HepG2 (cell line): ENCODE results near the gene LRRN3. TPM values are rescaled to one million over a fixed set of nuclear protein-coding genes. Genes with fewer than 3 reads are reported as not detected.

Source experiments
- ATAC-seq: fragments of 200-7000 bp; cut with Tn5 transposase; 3 replicates; pipeline ENCODE4 v1.9.1; 2020; ENCODE audit warnings: mild to moderate bottlenecking, moderate library complexity
- BruUV-seq: library from RNA; stranded (reverse); fragments of 400-500 nt; replicated peaks from 2 replicates; lab custom pipeline; 2021; lab: Mats Ljungman, UMichigan
- CTCF ChIA-PET: fragments of 300-600 bp; formaldehyde crosslinking; extraction: SDS; loops from one replicate; lab custom pipeline; 2021; ENCODE audit warnings: low total read pairs, inconsistent platforms, low intra/inter-chr PET ratio; lab: Yijun Ruan, JAX
- POLR2A ChIA-PET: fragments of 350-600 bp; sonication (Branson Sonifier 250); formaldehyde crosslinking; loops from one replicate; lab custom pipeline; 2020; ENCODE audit warnings: antibody characterized with exemption, inconsistent platforms; lab: Yijun Ruan, JAX
- DNase-seq: peaks from one replicate; pipeline ENCODE4 v3.0.0-alpha.2; 2015; ENCODE audit warnings: low spot score
- FAIRE-seq: peaks from 3 replicates; lab custom pipeline; 2011; peaks lifted over from hg19 to GRCh38; lab: Jason Lieb, UNC
- H2AFZ ChIP-seq: one replicate; pipeline ENCODE4 v1.6.1; 2011; ENCODE audit warnings: low read length, inconsistent platforms
- H3K27ac ChIP-seq: fragments of 300-600 bp; 3 replicates; pipeline ENCODE4 v1.8.0; 2011; ENCODE audit warnings: mixed run types, mild to moderate bottlenecking, mixed read lengths, low read length, inconsistent platforms; ENCODE audit not compliant: insufficient read depth; ENCODE audit errors: extremely low read length
- H3K27me3 ChIP-seq, 2 experiments: fragments of 200-600 bp in 1 of 2; 2 replicates in 1 of 2; 3 replicates in 1 of 2; pipeline versions ENCODE4 v1.6.0 to v1.8.0; 2011; ENCODE audit warnings: low read length in 2 of 2, mild to moderate bottlenecking in 2 of 2, moderate library complexity in 2 of 2, inconsistent platforms in 1 of 2; ENCODE audit not compliant: insufficient read depth in 2 of 2, control insufficient read depth in 1 of 2
- H3K36me3 ChIP-seq, 2 experiments: fragments of 200-600 bp in 1 of 2; replicated peaks in 1 of 2; 2 replicates in 1 of 2; 3 replicates in 1 of 2; pipeline versions ENCODE4 v1.5.1 to v1.8.0; 2011; ENCODE audit warnings: low read length in 2 of 2, inconsistent platforms in 1 of 2; ENCODE audit not compliant: insufficient read depth in 2 of 2, control insufficient read depth in 1 of 2
- H3K4me1 ChIP-seq: 2 replicates; pipeline ENCODE4 v1.5.1; 2012; ENCODE audit warnings: low read length, inconsistent platforms; ENCODE audit not compliant: insufficient read depth
- H3K4me2 ChIP-seq: 2 replicates; pipeline ENCODE4 v1.6.0; 2011; ENCODE audit warnings: low read depth, low read length, inconsistent platforms
- H3K4me3 ChIP-seq, 3 experiments: fragments of 200-600 bp in 1 of 3; sonication (generic), shearing (Covaris generic) in 1 of 3; replicated peaks in 1 of 3; 2 replicates each; pipeline ENCODE4 v1.5.1; 2011 to 2016; ENCODE audit warnings: low read length in 3 of 3, inconsistent platforms in 2 of 3, low read depth in 2 of 3, mild to moderate bottlenecking in 2 of 3, control low read depth in 1 of 3, mixed read lengths in 1 of 3; ENCODE audit not compliant: insufficient read depth in 1 of 3
- H3K79me2 ChIP-seq: one replicate; pipeline ENCODE4 v1.6.1; 2011; ENCODE audit warnings: low read length, inconsistent platforms; ENCODE audit not compliant: insufficient read depth
- H3K9ac ChIP-seq: 2 replicates; pipeline ENCODE4 v1.6.0; 2011; ENCODE audit warnings: mild to moderate bottlenecking, low read depth, low read length, inconsistent platforms; ENCODE audit not compliant: insufficient read depth
- H3K9me3 ChIP-seq: 2 replicates; pipeline ENCODE4 v1.5.1; 2012; ENCODE audit warnings: mild to moderate bottlenecking, low read length
- H4K20me1 ChIP-seq: 2 replicates; pipeline ENCODE4 v1.6.0; 2011; ENCODE audit warnings: inconsistent platforms, mild to moderate bottlenecking, low read length, moderate library complexity; ENCODE audit not compliant: insufficient read depth
- E2F5 ChIP-seq: sonication (generic); formaldehyde crosslinking; conservative IDR thresholded peaks from 2 replicates; pipeline ENCODE4 v1.4.0; 2020; ENCODE audit warnings: missing genetic modification reagents
- ETV5 ChIP-seq: IDR thresholded peaks from 2 replicates; pipeline ENCODE4 v1.6.1; 2018; ENCODE audit warnings: missing biosample characterization, missing genetic modification reagents, inconsistent platforms, borderline replicate concordance
- GLI4 ChIP-seq: sonication (generic); formaldehyde crosslinking; IDR thresholded peaks from 2 replicates; pipeline ENCODE4 v1.5.1; 2020; ENCODE audit warnings: missing genetic modification reagents, mild to moderate bottlenecking, moderate library complexity, borderline replicate concordance
- NCOA2 ChIP-seq: sonication (generic); formaldehyde crosslinking; IDR thresholded peaks from 2 replicates; pipeline ENCODE4 v1.8.0; 2022; ENCODE audit warnings: inconsistent platforms
- RAD51 ChIP-seq: fragments of 450-650 bp; IDR thresholded peaks from 2 replicates; pipeline ENCODE4 v1.6.1; 2016; ENCODE audit warnings: borderline replicate concordance
- ZBTB34 ChIP-seq: sonication (generic); formaldehyde crosslinking; IDR thresholded peaks from 2 replicates; pipeline ENCODE4 v1.8.0; 2022; ENCODE audit warnings: mild to moderate bottlenecking, missing genetic modification reagents
- ZFX ChIP-seq: sonication (generic); formaldehyde crosslinking; IDR thresholded peaks from 2 replicates; pipeline ENCODE4 v1.4.0; 2020; ENCODE audit warnings: mild to moderate bottlenecking, low read depth, missing genetic modification reagents, moderate library complexity
- ZMYM3 ChIP-seq: sonication (generic); formaldehyde crosslinking; IDR thresholded peaks from 2 replicates; pipeline ENCODE4 v1.5.1; 2020; ENCODE audit warnings: mild to moderate bottlenecking, missing genetic modification reagents
- ZNF275 ChIP-seq: sonication (generic); formaldehyde crosslinking; IDR thresholded peaks from 2 replicates; pipeline ENCODE4 v1.8.0; 2022; ENCODE audit warnings: missing genetic modification reagents, mild to moderate bottlenecking, inconsistent platforms, borderline replicate concordance
- ZNF512B ChIP-seq: sonication (generic); formaldehyde crosslinking; IDR thresholded peaks from 2 replicates; pipeline ENCODE4 v1.5.1; 2020; ENCODE audit warnings: missing genetic modification reagents, mild to moderate bottlenecking, borderline replicate concordance
- ZNF547 ChIP-seq: sonication (generic); formaldehyde crosslinking; IDR thresholded peaks from 2 replicates; pipeline ENCODE4 v1.5.1; 2020; ENCODE audit warnings: mild to moderate bottlenecking, missing genetic modification reagents
- ZNF687 ChIP-seq: sonication (generic); formaldehyde crosslinking; IDR thresholded peaks from 2 replicates; pipeline ENCODE4 v1.5.1; 2020; ENCODE audit warnings: mild to moderate bottlenecking, missing genetic modification reagents, moderate library complexity
- ZSCAN21 ChIP-seq: sonication (generic); formaldehyde crosslinking; IDR thresholded peaks from 2 replicates; pipeline ENCODE4 v1.8.0; 2022; ENCODE audit warnings: mild to moderate bottlenecking, missing genetic modification reagents, moderate library complexity, borderline replicate concordance
- ZSCAN9 ChIP-seq: IDR thresholded peaks from 2 replicates; pipeline ENCODE4 v1.6.1; 2016; ENCODE audit warnings: borderline replicate concordance
- WGBS: methylation state at CpG from one replicate; pipeline ENCODE4 v1.1.6; 2017; ENCODE audit warnings: low lambda C conversion rate; 5-methylcytosine and 5-hydroxymethylcytosine counted together
- in situ Hi-C: cut with HindIII; loops from 2 replicates; pipeline ENCODE4 v1.10.0; 2017; ENCODE audit warnings: low pct_unique_long_range_greater_than_20kb; ENCODE audit not compliant: extremely low pct_ligation_motif_present
- intact Hi-C: fragments of 100-400 bp; cut with micrococcal nuclease; formaldehyde crosslinking; loops from one replicate; pipeline ENCODE4 v1.10.0; 2022; ENCODE audit not compliant: unreplicated experiment
- polyA plus RNA-seq, 8 experiments: library from polyadenylated mRNA; depleted of rRNA in 3 of 8; stranded (reverse) in 7 of 8; unstranded in 1 of 8; fragments of >200 nt; fragmentation: Illumina TruSeq in 4 of 8; extraction: Trizol in 4 of 8; gene quantifications; 2 replicates each; pipeline versions ENCODE4 v1.2.1 to v1.2.3, GENCODE V29; 2011 to 2016; ENCODE audit warnings: low read depth in 4 of 8, missing spikeins in 1 of 8, mixed read lengths in 1 of 8; ENCODE audit not compliant: insufficient read depth in 1 of 8
- total RNA-seq, 5 experiments: library from RNA; depleted of rRNA; stranded (reverse); fragments of >200 nt; fragmentation: Illumina TruSeq; extraction: Trizol; gene quantifications; 2 replicates each; pipeline ENCODE4 v1.2.3, GENCODE V29; 2016; ENCODE audit warnings: low read depth in 1 of 5

LRRN3 gene
- total and polyA plus RNA-seq, 2 of the 13 experiments (the other 11 are each of a cell fraction or from before 2014, with no cell fraction given): 0.07 TPM; not detected in 1

- Histone ChIP-seq H3K4me3 (no peak overlapping the region), H3K27ac (no peak overlapping the region), H3K27me3 (no peaks in the 10 kb centered on the region), H3K9me3 (no peaks in the 10 kb centered on the region), H3K4me2 (no peak overlapping the region), H4K20me1 (no peaks in the 10 kb centered on the region), H3K9ac (no peak overlapping the region), H3K36me3 (no peaks in the 10 kb centered on the region), H2AFZ (no peak overlapping the region), H3K4me1 (peaks cover 35% of the 10 kb centered on the region), H3K79me2 (no peaks in the 10 kb centered on the region)
- no TSS peak for BruUV-seq
- CTCF ChIA-PET: no interaction called here
- POLR2A ChIA-PET: no interaction called here
- no peak for ATAC-seq
- 98% methylated on average over 2 of the region's 2 CpGs for whole genome bisulfite sequencing
- DNase-seq: no peak
- intact Hi-C loops (no loop called here), in situ Hi-C loops (loop anchor here (25.0 kb wide), 2 partner anchors 660 to 990 kb away; no protein-coding TSS in a partner anchor)
- no peak for FAIRE-seq
- TF ChIP-seq ETV5 (CRISPR knock-in tag) (no peak), ZNF512B (no peak), RAD51 (no peak), ZSCAN21 (CRISPR knock-in tag) (no peak), E2F5 (no peak), GLI4 (no peak), ZBTB34 (CRISPR knock-in tag) (no peak), ZNF547 (CRISPR knock-in tag) (no peak), ZNF687 (CRISPR knock-in tag) (no peak), ZSCAN9 (CRISPR knock-in tag) (no peak), NCOA2 (CRISPR knock-in tag) (no peak), ZFX (CRISPR knock-in tag) (no peak), ZNF275 (CRISPR knock-in tag) (no peak), ZMYM3 (CRISPR knock-in tag) (no peak)
Observed at GRCh38 chr7:111077001-111077400, 13.9 kb upstream of the LRRN3 start.
